ENCODE measurements around the gene SNX1.
"Not testable (repeated sequence)": the region's sequence is repeated elsewhere in the genome, so short reads cannot be mapped to it uniquely, and the experiment has no call there.

The SNX1 gene

DNA sequence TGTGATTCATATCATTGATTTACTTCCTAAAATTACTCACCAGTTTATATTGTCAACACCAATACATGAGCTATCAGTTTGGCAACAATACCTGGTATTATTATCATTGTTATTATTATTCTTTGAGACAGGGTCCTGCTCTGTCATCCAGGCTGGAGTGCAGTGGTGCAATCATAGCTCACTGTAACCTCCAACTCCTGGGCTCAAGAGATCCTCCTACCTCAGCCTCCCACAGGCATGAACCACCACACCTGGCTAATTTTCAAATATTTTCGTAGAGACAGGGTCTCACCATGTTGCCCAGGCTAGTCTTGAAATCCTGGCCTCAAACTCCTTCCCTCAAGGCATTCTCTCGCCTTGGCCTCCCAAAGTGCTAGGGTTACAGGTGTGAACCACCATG, 22.3 kb upstream of the SNX1 start:
- not testable (repeated sequence) for DNase-seq

DNA sequence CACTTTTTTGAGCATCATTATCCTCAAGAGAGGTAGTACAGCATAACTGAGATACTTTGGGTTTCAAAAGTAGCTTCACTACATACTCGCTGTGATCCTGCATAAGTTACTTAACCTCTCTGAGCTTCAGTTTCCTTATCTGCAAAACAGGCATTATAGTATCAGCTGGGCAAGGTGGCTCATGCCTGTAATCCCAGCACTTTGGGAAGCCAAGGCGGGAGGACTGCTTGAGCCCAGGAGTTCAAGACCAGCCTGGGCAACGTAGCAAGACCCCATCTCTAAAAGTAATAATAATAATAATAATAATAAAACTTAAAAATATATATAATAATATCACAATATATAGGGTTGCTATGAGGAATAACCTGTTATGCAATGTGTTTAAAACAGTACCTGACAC, 13.0 kb upstream of the SNX1 start:
- DNase-seq: no peak

DNA sequence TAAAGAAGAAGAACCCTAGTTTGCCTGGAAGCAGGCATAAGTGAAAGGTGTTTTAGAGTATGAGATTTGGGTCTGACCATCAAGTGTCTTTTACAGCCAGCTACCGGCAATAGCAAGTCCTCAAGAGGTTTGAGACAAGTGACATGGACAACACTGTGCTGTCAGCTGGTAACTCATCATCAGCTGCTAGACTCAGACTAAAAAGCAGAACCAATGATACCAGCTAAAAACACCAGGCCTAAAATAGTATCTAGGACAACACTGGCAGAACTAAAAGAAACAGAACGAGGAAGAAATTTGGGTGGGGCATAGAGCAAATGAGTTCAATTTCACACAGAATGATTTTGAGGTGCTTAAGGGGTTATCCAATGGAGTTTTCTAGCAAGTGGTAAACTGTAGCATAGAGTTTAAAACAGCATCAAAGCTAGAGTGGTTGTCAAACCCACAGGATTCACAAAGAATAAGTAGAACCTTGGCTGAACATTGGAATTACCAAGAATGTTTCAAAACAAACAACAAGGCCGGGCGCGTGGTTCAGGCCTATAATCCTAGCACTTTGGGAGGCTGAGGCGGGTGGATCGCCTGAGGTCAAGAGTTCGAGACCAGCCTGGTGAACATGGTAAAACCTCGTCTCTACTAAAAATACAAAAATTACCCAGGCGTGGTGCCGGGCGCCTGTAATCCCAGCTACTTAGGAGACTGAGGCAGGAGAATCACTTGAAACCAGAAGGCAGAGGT, 6.1 kb upstream of the SNX1 start:
- DNase-seq: no peak

DNA sequence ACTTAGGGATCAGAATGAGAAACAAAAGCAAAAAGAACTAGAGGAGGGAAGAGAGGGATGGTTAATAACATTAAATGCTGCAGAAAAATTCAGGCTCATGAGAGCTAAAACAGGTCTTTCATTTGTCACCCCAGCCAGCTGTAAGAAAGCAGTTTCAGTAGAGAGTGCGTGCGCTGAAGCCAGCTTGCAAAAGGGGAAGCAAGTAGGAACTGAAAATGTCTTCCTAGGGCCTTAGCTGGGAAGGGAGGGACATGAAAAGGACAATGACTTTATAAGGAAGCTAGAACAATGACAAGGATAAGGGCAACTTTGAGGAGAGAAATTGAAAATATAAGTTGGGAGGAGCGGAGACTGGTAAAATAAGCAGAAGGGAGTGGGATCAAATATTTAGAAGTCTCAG, 5.3 kb upstream of the SNX1 start:
- no peak for DNase-seq

DNA sequence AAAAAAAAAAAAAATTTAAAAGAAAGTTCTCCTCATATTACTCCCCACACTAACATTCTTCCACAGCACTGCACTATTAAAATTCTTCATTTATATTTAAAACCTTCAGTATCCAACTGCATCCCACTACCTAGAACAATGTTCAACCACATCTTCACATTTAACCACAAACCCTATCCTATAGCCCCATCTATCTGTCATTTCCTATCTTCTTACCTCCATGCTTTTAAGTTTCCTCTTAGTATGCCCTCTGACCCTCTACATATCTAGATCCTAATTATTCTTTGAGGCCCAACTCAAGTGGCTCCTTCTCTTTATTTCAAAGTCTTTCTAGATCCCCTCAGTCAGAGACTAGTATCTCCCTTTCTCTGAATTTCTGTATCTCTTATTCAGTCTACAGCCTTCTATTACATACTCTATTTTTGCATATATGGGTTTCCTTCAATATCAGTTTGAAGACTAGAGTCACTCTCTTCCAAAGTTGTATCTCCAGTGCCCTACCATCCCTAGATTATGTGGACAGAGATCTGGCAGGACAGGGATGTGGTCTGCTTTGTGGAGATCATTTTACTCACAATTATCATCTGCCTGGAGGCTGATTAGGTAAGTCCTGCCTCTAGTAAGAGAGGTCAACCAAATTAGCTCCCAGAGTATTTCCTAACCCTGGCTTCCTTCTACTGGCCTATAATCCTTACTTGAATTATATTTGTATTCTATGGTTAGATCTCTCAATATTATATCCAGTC, 3.5 kb upstream of the SNX1 start:
- DNase-seq: no peak

DNA sequence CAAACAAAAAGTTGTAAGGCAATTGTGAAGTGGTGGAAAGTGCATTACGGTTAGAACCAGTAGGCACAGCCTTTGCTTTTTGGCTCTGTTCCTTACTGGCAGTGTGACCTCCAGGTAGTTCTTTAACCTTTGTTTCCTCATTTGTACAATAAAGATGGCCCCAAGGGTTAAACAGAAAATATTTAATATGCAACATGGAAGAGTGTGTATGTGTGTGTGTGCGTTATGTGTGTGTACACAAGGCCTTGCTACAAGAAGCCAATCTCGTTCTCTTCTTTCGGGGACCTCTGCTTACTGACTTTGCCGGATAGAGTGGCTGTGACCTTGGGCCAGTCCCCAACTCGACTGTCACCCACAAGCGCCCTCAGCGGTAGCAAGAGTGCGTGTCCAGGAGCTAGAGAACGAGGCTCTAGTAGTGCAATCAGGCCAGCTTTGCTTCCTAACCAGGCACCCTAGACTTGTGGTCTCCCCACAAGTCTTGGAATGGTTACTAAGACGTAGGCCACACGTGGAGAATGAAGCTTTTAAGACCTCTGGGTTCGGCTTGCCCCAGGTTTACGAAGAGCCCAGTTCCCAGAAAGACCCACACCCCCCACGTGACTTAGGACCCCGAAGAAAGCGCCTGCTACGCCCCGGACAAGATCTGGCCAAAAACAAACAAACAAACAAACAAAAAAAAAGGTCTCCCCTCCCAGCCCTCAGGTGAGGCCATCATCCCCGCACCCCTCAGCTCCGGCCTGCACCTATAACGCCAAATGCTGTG, 2.7 kb upstream of the SNX1 start:
- no peak for DNase-seq

DNA sequence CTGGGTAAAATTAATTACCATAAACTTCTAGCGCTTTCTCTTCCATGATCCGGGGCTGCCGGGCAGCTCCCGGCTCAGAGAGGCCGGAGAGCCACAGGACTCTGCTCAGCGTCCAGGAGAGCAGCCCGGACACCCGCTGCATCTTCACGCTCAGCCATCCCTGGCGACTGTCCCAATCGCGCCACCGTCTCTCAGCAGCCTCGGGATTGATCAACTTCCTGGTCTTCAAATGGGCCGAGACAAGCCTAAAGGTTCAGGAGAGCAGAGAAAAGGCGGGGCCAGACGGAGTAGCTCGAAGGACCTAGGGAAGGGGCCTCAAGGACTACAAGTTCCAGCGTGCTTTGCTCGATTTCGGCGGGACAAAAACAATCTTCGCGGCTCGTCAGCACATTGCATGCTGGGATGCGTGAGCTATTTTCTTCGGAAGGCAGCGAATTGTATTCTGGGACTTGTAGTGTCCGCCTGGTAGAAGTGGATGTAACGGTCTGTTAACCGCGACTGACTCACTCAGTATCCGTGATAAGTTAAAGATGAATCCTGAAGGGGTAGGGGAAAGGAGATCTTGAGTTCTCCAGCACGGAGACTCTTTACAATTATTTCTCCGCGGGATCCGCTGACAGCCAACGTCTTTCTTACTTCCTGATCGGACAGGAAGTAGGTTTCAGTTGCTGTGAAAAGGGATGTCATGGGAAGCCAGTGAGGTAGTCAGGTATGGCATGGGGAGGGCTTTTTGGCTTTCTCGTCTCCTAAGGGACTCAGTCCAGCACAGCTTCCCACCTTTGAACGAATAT, 2.0 kb upstream of the SNX1 start, which contains the start of gene CIAO2A:
Gene CIAO2A (minus strand): TSS at position 212 of the 791 bp plus-strand sequence. CDS start 70 bp downstream, at position 142.
- peak; percentile 96 for DNase-seq

DNA sequence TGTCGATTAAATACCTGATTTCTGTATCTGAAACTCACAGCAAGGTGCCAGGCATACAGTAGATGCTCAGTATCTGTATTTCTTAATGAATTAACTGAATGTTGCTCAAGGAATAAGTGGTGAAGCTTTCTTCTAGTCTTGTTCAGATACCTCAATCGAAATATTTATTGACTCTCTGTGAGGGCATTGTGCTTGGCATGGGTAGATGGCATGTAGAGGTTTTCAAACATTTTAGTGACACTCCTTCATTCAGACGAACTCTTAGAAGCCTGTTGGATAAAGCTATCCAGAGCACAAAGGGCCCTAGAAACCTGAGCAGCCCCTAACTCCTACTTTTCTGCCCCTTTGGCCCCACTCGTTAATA, 369 bp upstream of the SNX1 start:
- DNase-seq: no peak

DNA sequence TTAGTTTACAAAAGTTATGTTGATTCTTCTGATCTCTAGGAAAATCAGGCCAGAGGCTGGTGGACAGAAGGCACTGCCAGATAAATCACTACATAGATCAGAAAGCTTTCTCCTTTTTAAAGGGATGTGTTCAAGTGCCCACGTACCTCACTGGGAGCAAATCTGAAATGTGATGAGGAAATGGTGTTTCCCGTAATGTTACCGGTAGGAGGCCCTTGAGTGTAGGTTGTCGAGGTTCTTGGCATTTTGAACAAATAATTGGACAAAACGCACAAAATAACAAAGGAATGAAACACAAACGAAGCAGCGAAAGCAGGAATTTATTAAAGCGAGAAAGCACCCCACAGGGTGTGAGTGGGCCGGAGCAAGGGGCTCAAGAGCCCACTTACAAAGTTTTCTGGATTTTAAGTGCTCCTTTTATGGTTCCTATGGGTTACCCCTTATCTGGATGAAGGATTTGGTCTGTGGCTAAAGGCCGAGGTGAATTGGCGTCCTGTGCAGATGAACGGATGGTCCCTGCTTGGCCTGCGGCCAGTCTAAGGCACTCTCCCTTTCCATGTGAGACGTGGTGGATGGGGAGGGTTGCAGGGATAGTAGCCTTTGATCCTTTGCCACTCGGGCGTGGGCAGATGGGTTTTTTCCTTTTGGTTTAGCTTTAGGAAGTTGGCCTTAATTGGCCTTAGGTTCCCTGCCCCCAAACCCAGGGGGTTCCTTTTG, 1.0 kb downstream of the SNX1 start:
- DNase-seq: no peak

DNA sequence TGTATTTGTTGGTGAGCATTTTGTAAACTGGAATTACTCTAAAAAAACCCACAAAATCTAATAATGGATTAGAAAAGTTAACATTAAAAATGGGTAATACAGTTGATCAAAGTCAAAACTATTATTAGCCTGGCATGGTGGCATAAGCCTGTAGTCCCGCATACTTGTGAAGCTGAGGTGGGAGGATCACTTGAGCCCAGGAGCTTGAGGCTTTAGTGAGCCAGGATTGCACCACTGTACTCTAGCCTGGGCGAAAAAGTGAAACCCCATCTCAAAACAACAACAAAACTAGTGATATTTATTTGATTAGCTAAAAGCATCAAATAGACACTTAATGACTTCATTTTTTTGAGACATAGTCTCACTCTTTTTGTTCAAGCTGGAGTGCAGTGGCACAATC, 3.6 kb downstream of the SNX1 start:
- DNase-seq: no peak

DNA sequence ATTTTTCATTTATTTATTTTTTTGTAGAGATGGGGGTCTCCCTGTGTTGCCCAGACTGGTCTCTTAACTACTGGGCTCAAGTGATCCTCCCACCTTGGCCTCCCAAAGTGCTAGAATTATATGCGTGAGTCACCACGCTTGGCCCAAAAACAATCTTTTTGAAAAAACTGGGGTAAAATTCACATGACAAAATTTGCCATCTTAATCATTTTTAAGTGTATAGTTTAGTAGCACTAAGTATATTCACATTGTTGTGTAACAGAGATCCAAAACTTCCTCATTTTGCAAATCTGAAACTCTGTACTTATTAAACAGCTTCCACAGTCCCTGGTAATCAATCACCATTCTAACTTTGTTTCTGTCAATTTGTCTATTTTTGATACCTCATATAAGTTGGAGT, 5.2 kb downstream of the SNX1 start:
- no peak for DNase-seq

DNA sequence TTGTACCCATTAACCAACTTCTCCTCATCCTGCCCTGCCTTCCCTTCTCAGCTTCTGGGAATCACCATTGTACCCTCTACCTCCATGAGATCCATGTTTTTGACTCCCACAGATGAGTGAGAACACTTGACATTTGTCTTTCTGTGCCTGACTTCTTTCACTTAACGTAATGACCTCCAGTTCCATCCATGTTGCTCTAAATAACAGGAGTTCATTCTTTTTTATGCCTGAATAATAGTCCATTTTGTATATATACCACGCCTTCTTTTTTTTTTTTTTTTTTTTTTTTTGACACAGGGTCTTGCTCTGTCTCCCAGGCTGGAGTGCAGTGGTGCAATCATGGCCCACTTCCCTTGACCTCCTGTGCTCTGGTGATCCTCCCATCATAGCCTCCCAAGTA, 6.7 kb downstream of the SNX1 start:
- no peak for DNase-seq

DNA sequence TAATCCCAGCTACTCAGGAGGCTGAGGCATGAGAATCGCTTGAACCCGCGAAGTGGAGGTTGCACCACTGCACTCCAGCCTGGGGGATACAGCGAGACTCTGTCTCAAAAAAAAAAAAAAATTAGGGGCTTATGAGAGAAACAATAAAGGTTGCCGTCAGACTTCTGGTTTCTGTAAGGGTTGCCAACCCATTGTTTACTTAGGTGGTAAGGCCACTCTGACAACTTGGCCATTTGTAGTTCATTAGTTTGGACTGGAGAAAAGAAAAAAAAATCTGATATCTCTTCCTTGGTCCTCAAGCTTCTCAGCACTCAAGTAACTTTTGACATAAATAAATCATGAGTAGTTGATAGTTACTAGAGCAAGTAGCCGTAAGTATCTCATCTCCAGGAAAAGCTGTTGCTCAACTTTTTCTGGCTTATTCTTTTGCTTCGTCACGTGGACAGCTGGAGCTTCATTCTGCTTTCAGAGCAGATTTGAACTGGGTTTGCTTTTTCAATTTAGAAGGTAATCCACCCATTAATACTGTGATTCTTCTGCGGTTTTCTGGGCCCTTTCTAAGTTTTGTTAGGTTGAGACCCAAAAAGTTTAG, 9.4 kb downstream of the SNX1 start:
- no peak for DNase-seq

DNA sequence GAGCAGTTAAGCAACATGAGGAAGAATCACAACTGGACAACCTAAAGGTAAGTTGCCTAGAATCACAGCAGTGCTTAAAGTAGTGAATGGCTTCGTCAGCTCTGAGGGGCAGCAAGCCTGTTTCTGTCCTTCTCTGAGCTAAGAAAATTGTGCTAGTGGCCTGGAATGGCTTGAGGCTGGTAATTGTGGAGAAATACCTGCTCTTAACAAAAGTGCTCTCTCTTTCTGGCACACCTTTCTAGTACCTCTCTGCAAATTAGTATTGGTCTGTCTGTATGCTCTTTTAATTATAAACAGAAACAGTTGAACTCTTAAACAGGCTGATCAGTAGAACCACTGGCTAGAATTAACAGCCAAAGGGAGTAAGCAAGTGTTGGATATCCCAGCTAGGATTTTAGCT, 11.6 kb downstream of the SNX1 start:
- DNase-seq: no peak

DNA sequence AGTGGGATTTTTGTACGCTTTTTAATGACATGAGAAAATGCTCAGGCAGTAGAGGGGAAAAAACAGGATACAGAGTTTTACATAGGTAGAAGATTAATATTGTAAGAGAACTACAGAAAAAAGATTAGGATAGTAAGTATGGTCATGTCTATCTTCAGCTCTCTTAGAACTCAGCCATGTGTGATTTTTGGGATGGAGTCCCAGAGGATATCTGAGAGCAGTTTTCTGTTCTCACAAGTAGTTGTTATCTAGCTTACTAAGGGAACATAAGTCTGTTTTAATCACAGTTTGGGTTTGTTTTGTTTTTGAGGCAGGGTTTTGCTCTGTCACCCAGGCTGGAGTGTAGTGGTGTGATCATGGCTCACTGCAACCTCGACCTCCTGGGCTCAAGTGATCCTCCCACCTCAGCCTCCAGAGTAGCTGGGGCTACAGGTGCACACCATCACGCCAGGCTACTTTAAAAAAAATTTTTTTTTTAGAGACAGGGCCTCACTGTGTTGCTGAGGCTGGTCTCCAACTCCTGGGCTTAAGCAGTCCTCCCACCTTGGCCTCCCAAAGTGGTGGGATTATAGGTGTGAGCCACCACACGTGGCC, 14.4 kb downstream of the SNX1 start:
- not testable (repeated sequence) for DNase-seq

DNA sequence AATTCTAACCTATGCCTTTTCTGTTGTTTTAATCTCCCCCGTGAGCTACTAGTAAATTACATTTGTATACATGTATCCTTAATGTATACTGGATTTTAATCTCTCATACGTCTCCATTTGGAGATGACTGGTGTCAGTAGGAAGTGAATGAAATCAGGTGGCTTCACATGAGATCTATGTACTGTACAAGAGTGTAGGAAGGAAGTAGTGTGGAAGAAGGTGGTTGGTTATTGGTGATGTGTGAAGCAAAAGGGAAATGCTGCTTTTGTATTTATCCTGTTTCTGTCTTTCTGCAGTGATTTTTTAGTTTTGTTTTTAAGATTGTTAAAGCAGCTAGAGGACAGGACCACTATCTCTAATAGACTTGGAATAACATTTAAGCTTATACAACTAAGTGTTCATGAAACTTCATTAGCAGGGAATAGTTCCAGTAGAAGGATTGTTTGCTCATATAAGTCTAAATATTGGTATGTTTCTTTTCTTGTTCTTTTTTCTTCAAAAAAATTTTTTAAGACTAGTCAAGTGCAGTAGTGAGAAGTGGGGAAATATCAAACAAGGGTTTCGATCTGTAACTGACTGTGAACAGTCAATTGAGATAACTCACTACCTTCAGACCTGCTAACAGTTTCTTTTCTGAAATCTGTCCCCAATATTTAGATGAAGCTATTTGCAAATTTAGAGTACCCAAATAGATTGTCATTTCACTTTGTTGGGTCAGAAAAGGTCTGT, 15.3 kb downstream of the SNX1 start:
- DNase-seq: no peak

DNA sequence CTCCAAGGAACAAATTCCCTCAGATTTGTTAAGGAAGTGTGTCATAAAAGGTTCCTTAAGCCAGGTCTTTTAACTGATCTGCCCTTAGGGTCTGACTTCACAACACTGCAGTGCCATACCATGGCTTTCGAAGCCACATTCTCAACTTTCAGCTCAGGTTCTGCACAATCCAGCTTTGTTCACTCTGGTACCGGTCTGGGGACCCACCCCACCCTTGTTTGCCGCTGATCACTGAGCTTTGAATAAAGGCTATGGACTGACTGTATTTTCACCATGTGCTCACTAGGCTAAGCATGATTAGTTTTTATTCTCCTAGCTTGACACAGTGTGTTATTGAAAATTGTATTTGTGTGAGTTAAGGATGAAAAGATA, 15.9 kb downstream of the SNX1 start:
- DNase-seq: no peak

DNA sequence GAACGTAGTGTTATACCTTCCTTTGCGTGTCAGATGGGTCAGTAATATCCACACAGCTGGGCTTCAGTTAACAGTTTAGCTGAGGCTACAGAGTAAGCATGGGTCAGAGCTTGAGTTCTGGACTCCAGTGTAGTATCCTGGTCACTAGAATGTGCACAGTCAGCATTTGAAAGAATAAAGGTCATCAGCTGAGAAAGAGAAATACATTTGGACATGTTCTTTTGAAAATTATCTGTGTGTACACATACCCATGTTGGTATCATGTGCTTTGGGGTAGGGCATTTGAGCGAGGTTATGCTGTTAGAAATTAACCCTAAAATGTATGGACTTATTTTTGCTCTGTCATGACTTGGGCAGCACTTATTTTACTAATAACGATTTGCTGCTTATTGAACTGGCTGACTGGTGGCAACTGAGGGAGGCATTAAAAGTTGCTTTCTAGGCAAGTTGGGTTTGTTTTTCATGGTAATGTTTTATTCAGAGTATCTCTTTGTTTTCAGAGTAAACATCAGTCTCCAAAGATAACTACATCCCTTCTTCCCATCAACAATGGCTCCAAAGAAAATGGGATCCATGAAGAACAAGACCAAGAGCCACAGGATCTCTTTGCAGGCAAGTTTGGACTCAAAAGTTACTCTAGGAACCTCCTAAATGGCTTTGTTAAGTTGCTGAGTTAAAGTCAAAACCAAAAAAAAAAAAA, 16.4 kb downstream of the SNX1 start:
- no peak for DNase-seq

DNA sequence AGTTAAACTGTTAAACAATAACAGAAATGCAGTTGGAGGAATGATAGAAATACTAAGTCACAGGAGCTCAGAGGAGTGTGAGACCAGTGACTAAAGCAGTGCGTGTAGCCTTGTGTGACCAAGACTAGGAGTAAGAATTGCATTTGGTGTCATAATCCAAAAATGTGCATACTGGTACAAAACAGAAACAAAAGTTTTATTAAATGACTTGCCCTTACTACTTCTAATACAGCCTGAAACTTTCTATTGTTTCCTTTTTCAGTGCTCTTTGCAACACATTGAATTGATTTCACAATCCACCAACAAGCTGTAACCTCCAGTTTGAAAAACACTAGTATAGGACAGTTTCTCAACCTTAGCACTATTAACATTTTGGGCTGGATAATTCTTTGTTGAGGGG, 17.1 kb downstream of the SNX1 start:
- DNase-seq: no peak

All from NCI-H446 treated with DMSO at 0.1 percent for 48 hours (cell line).